HEK293 (cell line): ENCODE data around the gene PLEKHG2.
A peak's percentile ranks its signal among the peaks of the same experiment; 100 is the strongest.

Experiments
- CTCF ChIA-PET: fragments of 350-600 bp; formaldehyde crosslinking; extraction: SDS; loops from one replicate; lab custom pipeline; 2021; ENCODE audit warnings: antibody characterized with exemption; lab: Yijun Ruan, JAX
- POLR2A ChIA-PET: fragments of 300-600 bp; formaldehyde crosslinking; extraction: SDS; loops from one replicate; lab custom pipeline; 2020; ENCODE audit warnings: antibody characterized with exemption, inconsistent platforms; lab: Yijun Ruan, JAX
- H3K27ac ChIP-seq: fragments of 200-500 bp; sonication (Bioruptor generic); 2 replicates; pipeline ENCODE4 v1.5.1; 2014; ENCODE audit warnings: low read depth, low read length, control low read depth, inconsistent platforms; ENCODE audit errors: extremely low read depth
- H3K36me3 ChIP-seq, 2 experiments: fragments of 200-500 bp in 1 of 2; sonication (Bioruptor generic) in 1 of 2; 1 replicate in 1 of 2; 2 replicates in 1 of 2; pipeline ENCODE4 v1.5.1; 2014 to 2017; ENCODE audit warnings: inconsistent platforms in 2 of 2, low read length in 2 of 2; ENCODE audit not compliant: control insufficient read depth in 2 of 2, insufficient read depth in 1 of 2
- H3K4me1 ChIP-seq: fragments of 200-500 bp; sonication (Bioruptor generic); 2 replicates; pipeline ENCODE4 v1.5.1; 2014; ENCODE audit warnings: mild to moderate bottlenecking, low read length, inconsistent platforms; ENCODE audit not compliant: control insufficient read depth, insufficient read depth
- H3K4me3 ChIP-seq: 2 replicates; pipeline ENCODE4 v1.5.1; 2011; ENCODE audit warnings: low read depth, mild to moderate bottlenecking, control low read depth, low read length, moderate library complexity
- H3K9me3 ChIP-seq: fragments of 200-500 bp; sonication (Bioruptor generic); 2 replicates; pipeline ENCODE4 v1.5.1; 2014; ENCODE audit warnings: low read depth, low read length, inconsistent platforms; ENCODE audit not compliant: control insufficient read depth, insufficient read depth
- KLF10 ChIP-seq: fragments of 450-650 bp; IDR thresholded peaks from 2 replicates; pipeline ENCODE4 v1.5.1; 2018; ENCODE audit warnings: missing biosample characterization, mild to moderate bottlenecking, missing genetic modification characterization
- MYNN ChIP-seq: fragments of 450-650 bp; formaldehyde crosslinking; IDR thresholded peaks from 2 replicates; pipeline ENCODE4 v1.5.1; 2016; ENCODE audit warnings: missing biosample characterization, missing genetic modification characterization, borderline replicate concordance
- WT1 ChIP-seq: fragments of 450-650 bp; formaldehyde crosslinking; IDR thresholded peaks from 2 replicates; pipeline ENCODE4 v1.5.1; 2016; ENCODE audit warnings: missing biosample characterization, missing genetic modification characterization
- ZBTB1 ChIP-seq: fragments of 450-650 bp; formaldehyde crosslinking; IDR thresholded peaks from 2 replicates; pipeline ENCODE4 v1.5.1; 2016; ENCODE audit warnings: missing biosample characterization, missing genetic modification characterization
- ZBTB21 ChIP-seq: fragments of 450-650 bp; formaldehyde crosslinking; IDR thresholded peaks from 2 replicates; pipeline ENCODE4 v1.5.1; 2017; ENCODE audit warnings: missing biosample characterization, missing genetic modification characterization
- ZBTB7A ChIP-seq: fragments of 450-650 bp; formaldehyde crosslinking; IDR thresholded peaks from 2 replicates; pipeline ENCODE4 v1.5.1; 2016; ENCODE audit warnings: low read depth, missing biosample characterization, missing genetic modification characterization
- ZEB2 ChIP-seq: fragments of 450-650 bp; formaldehyde crosslinking; IDR thresholded peaks from 2 replicates; pipeline ENCODE4 v1.5.1; 2016; ENCODE audit warnings: missing biosample characterization, missing genetic modification characterization
- ZNF114 ChIP-seq: fragments of 450-650 bp; formaldehyde crosslinking; IDR thresholded peaks from 2 replicates; pipeline ENCODE4 v1.5.0; 2017; ENCODE audit warnings: missing biosample characterization, missing genetic modification characterization
- ZNF138 ChIP-seq: fragments of 450-650 bp; formaldehyde crosslinking; IDR thresholded peaks from 2 replicates; pipeline ENCODE4 v1.5.1; 2016; ENCODE audit warnings: missing biosample characterization, missing genetic modification characterization, borderline replicate concordance
- ZNF169 ChIP-seq: fragments of 450-650 bp; formaldehyde crosslinking; IDR thresholded peaks from 2 replicates; pipeline ENCODE4 v1.5.1; 2016; ENCODE audit warnings: missing biosample characterization, missing genetic modification characterization
- ZNF184 ChIP-seq: fragments of 450-650 bp; IDR thresholded peaks from 2 replicates; pipeline ENCODE4 v1.5.1; 2018; ENCODE audit warnings: missing biosample characterization, mild to moderate bottlenecking, missing genetic modification characterization
- ZNF214 ChIP-seq: fragments of 450-650 bp; formaldehyde crosslinking; IDR thresholded peaks from 2 replicates; pipeline ENCODE4 v1.5.1; 2017; ENCODE audit warnings: missing biosample characterization, mild to moderate bottlenecking, missing genetic modification characterization, borderline replicate concordance
- ZNF292 ChIP-seq: fragments of 450-650 bp; formaldehyde crosslinking; IDR thresholded peaks from 2 replicates; pipeline ENCODE4 v1.5.1; 2016; ENCODE audit warnings: low read depth, missing biosample characterization, missing genetic modification characterization, borderline replicate concordance
- ZNF37A ChIP-seq: fragments of 450-650 bp; IDR thresholded peaks from 2 replicates; pipeline ENCODE4 v1.5.1; 2018; ENCODE audit warnings: missing biosample characterization, missing genetic modification characterization
- ZNF501 ChIP-seq: fragments of 450-650 bp; formaldehyde crosslinking; IDR thresholded peaks from 2 replicates; pipeline ENCODE4 v1.5.1; 2016; ENCODE audit warnings: missing biosample characterization, missing genetic modification characterization
- ZNF530 ChIP-seq: fragments of 450-650 bp; formaldehyde crosslinking; IDR thresholded peaks from 2 replicates; pipeline ENCODE4 v1.5.1; 2016; ENCODE audit warnings: low read depth, missing biosample characterization, missing genetic modification characterization
- ZNF549 ChIP-seq: fragments of 450-650 bp; IDR thresholded peaks from 2 replicates; pipeline ENCODE4 v1.5.1; 2018; ENCODE audit warnings: missing biosample characterization, missing genetic modification characterization, mild to moderate bottlenecking, inconsistent platforms, moderate library complexity
- ZNF585B ChIP-seq: fragments of 450-650 bp; formaldehyde crosslinking; IDR thresholded peaks from 2 replicates; pipeline ENCODE4 v1.5.1; 2016; ENCODE audit warnings: missing biosample characterization, missing genetic modification characterization
- ZNF610 ChIP-seq: fragments of 450-650 bp; formaldehyde crosslinking; IDR thresholded peaks from 2 replicates; pipeline ENCODE4 v1.5.1; 2016; ENCODE audit warnings: missing biosample characterization, missing genetic modification characterization, borderline replicate concordance
- ZNF747 ChIP-seq: fragments of 450-650 bp; formaldehyde crosslinking; IDR thresholded peaks from 2 replicates; pipeline ENCODE4 v1.5.1; 2016; ENCODE audit warnings: missing biosample characterization, missing genetic modification characterization
- ZNF76 ChIP-seq: fragments of 450-650 bp; formaldehyde crosslinking; IDR thresholded peaks from 2 replicates; pipeline ENCODE4; 2016; ENCODE audit warnings: low read depth, missing biosample characterization, missing genetic modification characterization, borderline replicate concordance
- ZNF785 ChIP-seq: fragments of 450-650 bp; formaldehyde crosslinking; IDR thresholded peaks from 2 replicates; pipeline ENCODE4 v1.5.1; 2016; ENCODE audit warnings: missing biosample characterization, missing genetic modification characterization
- ZNF792 ChIP-seq: fragments of 450-650 bp; formaldehyde crosslinking; IDR thresholded peaks from 2 replicates; pipeline ENCODE4 v1.5.1; 2016; ENCODE audit warnings: missing biosample characterization, missing genetic modification characterization
- ZSCAN23 ChIP-seq: fragments of 450-650 bp; formaldehyde crosslinking; IDR thresholded peaks from 2 replicates; pipeline ENCODE4 v1.5.1; 2016; ENCODE audit warnings: missing biosample characterization, missing genetic modification characterization
- ZXDB ChIP-seq: fragments of 450-650 bp; formaldehyde crosslinking; IDR thresholded peaks from 2 replicates; pipeline ENCODE4 v1.5.1; 2016; ENCODE audit warnings: missing biosample characterization, missing genetic modification characterization
- TF ChIP-seq, protein P1 (sequence below): fragments of 450-650 bp; formaldehyde crosslinking; IDR thresholded peaks from 2 replicates; pipeline ENCODE4 v1.5.1; 2016; ENCODE audit warnings: missing biosample characterization, missing genetic modification characterization, low read depth
- TF ChIP-seq, protein P2 (sequence below): fragments of 450-650 bp; formaldehyde crosslinking; IDR thresholded peaks from 2 replicates; pipeline ENCODE4 v1.5.1; 2016; ENCODE audit warnings: missing biosample characterization, missing genetic modification characterization
- TF ChIP-seq, protein P3 (sequence below): fragments of 450-650 bp; formaldehyde crosslinking; optimal IDR thresholded peaks from 2 replicates; pipeline ENCODE3; 2016; ENCODE audit warnings: missing biosample characterization, mild to moderate bottlenecking, missing genetic modification characterization
- TF ChIP-seq, protein P4 (sequence below): fragments of 450-650 bp; formaldehyde crosslinking; IDR thresholded peaks from 2 replicates; pipeline ENCODE4 v1.5.1; 2016; ENCODE audit warnings: missing biosample characterization, missing genetic modification characterization
- TF ChIP-seq, protein P5 (sequence below): sonication (generic); formaldehyde crosslinking; IDR thresholded peaks from 2 replicates; pipeline ENCODE4 v1.8.1; 2022; ENCODE audit warnings: mild to moderate bottlenecking, moderate library complexity, missing genetic modification reagents

PLEKHG2 gene

DNA sequence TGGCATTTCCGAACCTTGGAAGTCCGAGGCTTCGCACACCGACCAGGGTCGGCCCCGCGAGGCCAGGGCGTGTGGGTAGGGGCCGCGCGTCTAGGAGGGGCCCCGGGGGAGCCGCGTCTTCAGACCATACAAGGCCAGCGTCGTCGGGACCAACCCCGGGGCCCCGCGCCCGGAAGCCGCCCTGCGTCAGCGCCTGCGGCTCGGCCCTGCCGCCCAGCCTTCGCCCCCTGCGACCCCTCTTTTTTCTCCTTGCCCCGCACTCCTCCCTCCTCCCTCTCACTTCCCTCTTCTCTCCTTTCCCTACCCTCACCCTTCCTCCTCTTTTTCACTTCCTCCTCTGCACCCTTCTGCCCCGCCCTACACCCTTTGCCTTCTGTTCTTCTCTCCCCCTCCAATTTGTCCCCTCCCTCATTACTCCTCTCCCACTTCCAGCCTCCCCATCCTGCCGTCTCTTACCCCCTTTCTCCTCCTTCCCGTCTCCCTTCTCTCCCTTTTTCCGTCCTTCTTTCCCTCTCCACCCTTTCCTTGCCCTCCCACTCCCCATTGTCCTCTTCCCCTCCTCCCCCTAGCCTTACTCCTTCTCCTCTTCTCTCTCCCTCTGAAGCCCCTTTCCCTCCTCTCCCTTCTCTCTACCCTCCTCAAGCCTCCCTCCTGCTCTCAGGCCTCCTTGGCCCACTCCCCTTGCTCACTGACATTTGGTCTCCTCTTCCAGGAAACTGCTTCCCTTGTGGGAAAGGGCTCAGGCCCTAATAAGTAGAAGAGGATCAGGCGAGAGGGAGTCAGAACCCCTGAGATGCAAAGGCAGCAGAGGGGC, 2.2 kb upstream of the PLEKHG2 start (continued):
- TF ChIP-seq WT1 (tag by site-specific recombination) (peak; percentile 98), ZNF792 (0 out of 2 replicates have a peak, but pooled peaks have one; percentile 37), ZNF169 (tag by site-specific recombination) (peak; percentile 92), ZNF501 (tag by site-specific recombination) (peak; percentile 84), ZNF585B (tag by site-specific recombination) (no peak), ZNF37A (no peak), ZBTB1 (0 out of 2 replicates have a peak, but pooled peaks have one; percentile 30), ZNF76 (tag by site-specific recombination) (peak; percentile 74; the same call in 1 of the 2 replicates), ZNF292 (0 out of 2 replicates have a peak, but pooled peaks have one; percentile 31)
- TF ChIP-seq, protein P1, sequence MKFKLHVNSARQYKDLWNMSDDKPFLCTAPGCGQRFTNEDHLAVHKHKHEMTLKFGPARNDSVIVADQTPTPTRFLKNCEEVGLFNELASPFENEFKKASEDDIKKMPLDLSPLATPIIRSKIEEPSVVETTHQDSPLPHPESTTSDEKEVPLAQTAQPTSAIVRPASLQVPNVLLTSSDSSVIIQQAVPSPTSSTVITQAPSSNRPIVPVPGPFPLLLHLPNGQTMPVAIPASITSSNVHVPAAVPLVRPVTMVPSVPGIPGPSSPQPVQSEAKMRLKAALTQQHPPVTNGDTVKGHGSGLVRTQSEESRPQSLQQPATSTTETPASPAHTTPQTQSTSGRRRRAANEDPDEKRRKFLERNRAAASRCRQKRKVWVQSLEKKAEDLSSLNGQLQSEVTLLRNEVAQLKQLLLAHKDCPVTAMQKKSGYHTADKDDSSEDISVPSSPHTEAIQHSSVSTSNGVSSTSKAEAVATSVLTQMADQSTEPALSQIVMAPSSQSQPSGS (tag by site-specific recombination) = no peak
- TF ChIP-seq, protein P2, sequence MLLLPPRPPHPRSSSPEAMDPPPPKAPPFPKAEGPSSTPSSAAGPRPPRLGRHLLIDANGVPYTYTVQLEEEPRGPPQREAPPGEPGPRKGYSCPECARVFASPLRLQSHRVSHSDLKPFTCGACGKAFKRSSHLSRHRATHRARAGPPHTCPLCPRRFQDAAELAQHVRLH (tag by site-specific recombination) = peak; percentile 85

DNA sequence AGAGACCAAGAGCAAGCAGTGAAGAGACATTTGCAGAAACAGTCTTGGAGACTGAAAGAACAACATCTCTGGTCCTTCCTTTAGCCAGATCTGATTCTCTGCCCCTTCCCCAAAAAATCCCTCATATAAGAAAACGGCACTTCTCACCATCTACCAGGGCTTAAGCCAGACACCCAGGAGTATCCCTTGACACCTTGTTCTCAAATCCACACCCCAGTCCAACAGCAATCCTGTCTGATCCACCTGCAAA, 1.7 kb upstream of the PLEKHG2 start:
- Histone ChIP-seq H3K36me3 (peaks cover 12% of the 10 kb centered on the region in 2 experiments; a peak in 2 of 3 replicates), H3K27ac (peak overlapping the region; percentile 89; the same call in 1 of the 2 replicates), H3K4me3 (no peak overlapping the region), H3K9me3 (no peaks in the 10 kb centered on the region), H3K4me1 (peaks cover 44% of the 10 kb centered on the region)
- POLR2A ChIA-PET = interaction anchor here (2.2 to 2.4 kb wide), 4 partner anchors 8 to 25 kb away, joined by 14 to 57 read pairs (median 30); partner anchors contain the start of genes MED29, PAF1 and RPS16
- CTCF ChIA-PET = interaction anchor here (0.9 to 2.4 kb wide), 15 partner anchors 10 to 288 kb away, joined by 3 to 144 read pairs (median 6); partner anchors contain the start of genes EID2, MED29, PAF1 and RPS16
- TF ChIP-seq ZNF585B (tag by site-specific recombination) (no peak), ZNF114 (tag by site-specific recombination) (no peak), ZNF184 (tag by site-specific recombination) (no peak), ZBTB7A (tag by site-specific recombination) (peak; percentile 45; the same call in 1 of the 2 replicates), ZNF138 (tag by site-specific recombination) (no peak), ZXDB (no peak), MYNN (no peak), ZNF785 (tag by site-specific recombination) (peak; percentile 30; the same call in 1 of the 2 replicates), ZNF610 (tag by site-specific recombination) (no peak), ZNF549 (tag by site-specific recombination) (no peak), ZBTB21 (tag by site-specific recombination) (no peak), ZSCAN23 (tag by site-specific recombination) (no peak), ZNF747 (no peak), ZNF169 (tag by site-specific recombination) (peak; percentile 45; the same call in 1 of the 2 replicates), ZNF530 (tag by site-specific recombination) (no peak), ZEB2 (tag by site-specific recombination) (no peak), KLF10 (tag by site-specific recombination) (no peak), ZNF214 (tag by site-specific recombination) (no peak)
- TF ChIP-seq, protein P3, sequence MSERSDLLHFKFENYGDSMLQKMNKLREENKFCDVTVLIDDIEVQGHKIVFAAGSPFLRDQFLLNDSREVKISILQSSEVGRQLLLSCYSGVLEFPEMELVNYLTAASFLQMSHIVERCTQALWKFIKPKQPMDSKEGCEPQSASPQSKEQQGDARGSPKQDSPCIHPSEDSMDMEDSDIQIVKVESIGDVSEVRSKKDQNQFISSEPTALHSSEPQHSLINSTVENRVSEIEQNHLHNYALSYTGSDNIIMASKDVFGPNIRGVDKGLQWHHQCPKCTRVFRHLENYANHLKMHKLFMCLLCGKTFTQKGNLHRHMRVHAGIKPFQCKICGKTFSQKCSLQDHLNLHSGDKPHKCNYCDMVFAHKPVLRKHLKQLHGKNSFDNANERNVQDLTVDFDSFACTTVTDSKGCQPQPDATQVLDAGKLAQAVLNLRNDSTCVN (tag by site-specific recombination) = no peak
- TF ChIP-seq, protein P4, sequence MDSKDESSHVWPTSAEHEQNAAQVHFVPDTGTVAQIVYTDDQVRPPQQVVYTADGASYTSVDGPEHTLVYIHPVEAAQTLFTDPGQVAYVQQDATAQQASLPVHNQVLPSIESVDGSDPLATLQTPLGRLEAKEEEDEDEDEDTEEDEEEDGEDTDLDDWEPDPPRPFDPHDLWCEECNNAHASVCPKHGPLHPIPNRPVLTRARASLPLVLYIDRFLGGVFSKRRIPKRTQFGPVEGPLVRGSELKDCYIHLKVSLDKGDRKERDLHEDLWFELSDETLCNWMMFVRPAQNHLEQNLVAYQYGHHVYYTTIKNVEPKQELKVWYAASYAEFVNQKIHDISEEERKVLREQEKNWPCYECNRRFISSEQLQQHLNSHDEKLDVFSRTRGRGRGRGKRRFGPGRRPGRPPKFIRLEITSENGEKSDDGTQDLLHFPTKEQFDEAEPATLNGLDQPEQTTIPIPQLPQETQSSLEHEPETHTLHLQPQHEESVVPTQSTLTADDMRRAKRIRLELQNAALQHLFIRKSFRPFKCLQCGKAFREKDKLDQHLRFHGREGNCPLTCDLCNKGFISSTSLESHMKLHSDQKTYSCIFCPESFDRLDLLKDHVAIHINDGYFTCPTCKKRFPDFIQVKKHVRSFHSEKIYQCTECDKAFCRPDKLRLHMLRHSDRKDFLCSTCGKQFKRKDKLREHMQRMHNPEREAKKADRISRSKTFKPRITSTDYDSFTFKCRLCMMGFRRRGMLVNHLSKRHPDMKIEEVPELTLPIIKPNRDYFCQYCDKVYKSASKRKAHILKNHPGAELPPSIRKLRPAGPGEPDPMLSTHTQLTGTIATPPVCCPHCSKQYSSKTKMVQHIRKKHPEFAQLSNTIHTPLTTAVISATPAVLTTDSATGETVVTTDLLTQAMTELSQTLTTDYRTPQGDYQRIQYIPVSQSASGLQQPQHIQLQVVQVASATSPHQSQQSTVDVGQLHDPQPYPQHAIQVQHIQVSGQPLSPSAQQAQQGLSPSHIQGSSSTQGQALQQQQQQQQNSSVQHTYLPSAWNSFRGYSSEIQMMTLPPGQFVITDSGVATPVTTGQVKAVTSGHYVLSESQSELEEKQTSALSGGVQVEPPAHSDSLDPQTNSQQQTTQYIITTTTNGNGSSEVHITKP (tag by site-specific recombination) = no peak
- TF ChIP-seq, protein P5, sequence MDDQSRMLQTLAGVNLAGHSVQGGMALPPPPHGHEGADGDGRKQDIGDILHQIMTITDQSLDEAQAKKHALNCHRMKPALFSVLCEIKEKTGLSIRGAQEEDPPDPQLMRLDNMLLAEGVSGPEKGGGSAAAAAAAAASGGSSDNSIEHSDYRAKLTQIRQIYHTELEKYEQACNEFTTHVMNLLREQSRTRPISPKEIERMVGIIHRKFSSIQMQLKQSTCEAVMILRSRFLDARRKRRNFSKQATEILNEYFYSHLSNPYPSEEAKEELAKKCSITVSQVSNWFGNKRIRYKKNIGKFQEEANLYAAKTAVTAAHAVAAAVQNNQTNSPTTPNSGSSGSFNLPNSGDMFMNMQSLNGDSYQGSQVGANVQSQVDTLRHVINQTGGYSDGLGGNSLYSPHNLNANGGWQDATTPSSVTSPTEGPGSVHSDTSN (CRISPR knock-in tag) = no peak
